GM19043 (cell line): Measurements from ENCODE around the gene IQCM.

ENCODE experiments used
- ATAC-seq: cut with Tn5 transposase; IDR thresholded peaks from one replicate; pipeline ENCODE4 v1.9.1; 2021; ENCODE audit warnings: low read depth; ENCODE audit not compliant: unreplicated experiment

The IQCM gene

DNA sequence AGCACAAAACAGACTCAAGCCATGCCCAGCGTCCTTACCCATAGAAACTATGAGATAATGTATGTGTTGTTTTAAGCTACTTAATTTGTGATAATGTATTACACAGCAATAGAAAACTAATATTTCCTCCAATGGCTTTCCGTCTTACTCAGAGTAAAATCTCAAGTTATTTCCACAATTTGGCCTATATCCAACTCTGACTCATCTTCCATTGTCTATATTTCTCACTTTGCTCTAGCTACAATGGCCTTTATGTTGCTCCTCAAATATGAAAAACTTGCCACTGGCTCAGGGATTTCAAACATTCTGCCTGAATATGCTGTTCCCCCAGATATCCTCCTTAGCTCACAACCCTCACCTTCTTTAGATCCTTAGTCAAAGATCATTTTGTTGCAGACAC is 31.6 kb downstream of the IQCM start:
- no peak for ATAC-seq

DNA sequence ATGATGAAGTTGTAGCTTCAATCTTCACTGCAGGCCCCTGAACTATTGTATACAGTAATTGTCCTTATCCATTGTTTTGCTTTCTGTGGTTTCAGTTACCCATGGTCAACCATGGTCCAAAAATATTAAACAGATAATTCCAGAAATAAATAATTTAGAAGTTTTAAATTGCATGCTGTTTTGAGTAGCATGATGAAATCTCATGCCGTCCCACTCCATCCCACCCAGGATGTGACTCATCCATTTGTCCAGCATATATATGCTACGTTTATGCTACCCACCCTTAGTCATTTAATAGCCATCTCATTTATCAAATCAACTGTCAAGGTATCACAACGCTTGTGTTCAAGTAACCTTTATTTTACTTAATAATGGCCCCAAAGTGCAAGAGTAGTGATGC is 34.5 kb downstream of the IQCM start:
- no peak for ATAC-seq

DNA sequence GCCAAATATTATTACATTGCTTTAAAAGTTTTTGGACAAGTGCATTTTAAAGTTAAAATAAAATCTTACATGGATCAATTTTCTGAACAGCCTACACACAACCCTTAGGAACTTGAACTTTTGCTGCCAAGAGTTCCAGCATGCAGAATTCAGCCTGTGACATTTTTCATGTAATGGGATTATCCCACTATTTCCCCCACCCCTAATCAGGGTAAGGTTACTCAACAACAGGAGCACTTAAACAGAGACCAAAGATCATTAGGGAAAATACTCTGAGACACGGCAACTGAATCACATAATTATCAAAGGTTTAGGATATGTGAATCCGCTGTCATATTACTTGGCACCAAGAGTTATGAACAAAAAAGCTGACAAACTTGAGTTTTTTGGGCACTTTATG is 47.2 kb downstream of the IQCM start:
- no peak for ATAC-seq

DNA sequence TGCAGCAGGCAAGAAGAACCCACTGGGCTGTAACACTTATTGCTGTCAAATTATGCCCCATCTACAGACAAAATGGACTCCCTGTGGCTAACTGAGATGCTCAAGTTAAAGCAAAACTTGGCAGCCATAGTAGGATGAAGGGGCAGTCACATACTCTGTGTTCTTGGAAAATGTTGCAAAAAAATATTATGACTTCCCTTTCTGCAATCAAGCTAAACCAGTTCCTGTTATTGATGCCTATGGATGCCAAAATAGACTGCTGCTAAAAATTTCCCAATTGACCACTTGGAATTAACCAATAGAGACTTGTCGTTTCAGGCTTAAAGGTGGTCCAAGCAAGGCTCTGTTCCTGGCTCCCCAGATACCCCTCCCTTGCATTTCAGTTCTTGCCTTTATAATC is 49.5 kb downstream of the IQCM start:
- no peak for ATAC-seq

DNA sequence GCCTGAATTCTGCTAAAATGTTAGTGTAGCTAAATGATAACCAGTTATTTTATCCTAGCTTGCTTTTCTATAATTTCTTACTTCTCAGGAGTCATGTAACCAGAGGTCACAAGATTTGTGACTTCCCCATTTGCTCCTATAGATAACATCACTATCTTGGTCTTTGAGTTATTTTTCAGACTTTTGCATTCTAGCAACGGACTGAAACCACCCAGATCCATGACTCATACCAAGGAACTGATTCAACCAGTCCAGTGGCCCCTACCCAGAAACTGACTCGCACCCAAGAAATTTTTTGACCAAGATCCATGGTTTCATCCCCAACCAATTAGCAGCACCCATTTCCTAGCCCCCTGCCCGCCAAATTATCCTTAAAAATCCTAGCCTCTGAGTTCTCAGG is 50.0 kb downstream of the IQCM start:
- ATAC-seq = no peak

DNA sequence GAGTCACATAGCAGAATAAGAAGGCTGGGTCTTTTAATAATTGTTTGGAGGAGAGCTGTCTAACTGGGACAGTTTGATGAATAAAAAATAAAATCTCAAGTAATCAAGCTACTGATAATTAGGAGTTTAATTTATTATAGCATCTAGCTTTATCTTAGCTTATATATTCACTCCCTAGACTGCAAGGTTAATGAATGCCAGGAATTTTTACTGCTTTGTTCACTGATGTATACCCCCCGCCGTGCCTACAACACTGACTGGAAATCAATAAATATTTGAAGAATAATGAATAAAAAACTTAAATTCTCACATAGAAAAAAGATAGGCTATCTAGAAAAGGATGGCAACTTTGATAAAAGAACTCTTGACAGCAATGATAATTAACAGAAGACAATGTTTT is 59.7 kb downstream of the IQCM start:
- no peak for ATAC-seq

DNA sequence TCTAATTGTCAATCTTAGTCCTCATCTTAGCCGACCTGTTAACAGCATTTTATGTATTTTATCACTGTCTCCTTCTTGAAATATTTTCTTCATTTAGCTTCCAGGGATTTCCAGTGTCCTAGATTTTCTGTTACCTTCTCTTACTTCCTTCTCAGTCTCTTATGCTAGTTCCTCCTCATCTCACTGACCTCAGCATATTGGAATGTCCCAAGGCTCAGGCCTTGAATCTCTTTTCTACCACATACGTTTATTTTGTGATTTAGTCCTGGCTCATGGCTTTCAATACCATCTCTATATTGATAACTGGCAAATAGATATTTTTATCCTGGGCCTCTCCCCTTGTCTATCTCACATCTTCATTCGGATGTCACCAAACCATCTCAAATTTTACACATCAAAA is 61.1 kb downstream of the IQCM start:
- ATAC-seq = no peak

DNA sequence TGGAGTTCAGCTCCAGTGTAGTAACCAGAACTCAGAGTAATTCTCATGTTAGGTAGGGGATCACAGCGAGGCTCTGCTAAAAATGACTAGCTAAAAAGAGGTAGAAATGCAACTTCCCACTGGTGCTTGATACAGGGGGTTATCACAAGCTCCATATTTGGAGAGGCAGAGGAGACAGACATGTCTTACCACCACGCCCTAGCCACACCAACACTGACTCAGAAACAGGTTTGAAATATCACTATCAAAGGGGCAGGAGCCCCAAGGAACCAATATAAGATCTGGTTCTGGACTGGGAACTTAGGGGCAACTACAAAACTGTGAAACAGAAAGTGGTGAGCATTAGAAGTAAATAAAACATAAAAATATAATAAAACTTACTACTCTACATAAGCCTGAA is 62.9 kb downstream of the IQCM start:
- ATAC-seq = no peak

DNA sequence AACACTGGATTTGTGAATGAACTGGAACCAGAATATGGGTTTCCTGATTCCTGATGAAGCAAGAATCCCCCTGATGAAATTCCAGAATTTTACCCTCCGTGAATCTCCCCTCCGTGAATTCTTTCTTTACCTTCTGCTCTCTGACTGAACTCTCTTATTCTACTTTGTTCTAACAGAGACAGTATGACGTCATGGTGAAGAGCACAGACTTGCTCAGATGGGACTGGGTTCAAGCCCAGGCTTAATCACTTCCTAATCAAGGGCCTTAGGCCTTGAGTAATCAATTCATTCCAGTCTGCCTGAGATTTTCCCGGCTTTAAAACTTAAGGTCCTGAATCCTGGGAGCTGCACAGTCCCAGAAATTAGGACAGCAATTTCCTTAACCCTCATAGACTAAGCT is 64.5 kb downstream of the IQCM start:
- ATAC-seq = no peak

DNA sequence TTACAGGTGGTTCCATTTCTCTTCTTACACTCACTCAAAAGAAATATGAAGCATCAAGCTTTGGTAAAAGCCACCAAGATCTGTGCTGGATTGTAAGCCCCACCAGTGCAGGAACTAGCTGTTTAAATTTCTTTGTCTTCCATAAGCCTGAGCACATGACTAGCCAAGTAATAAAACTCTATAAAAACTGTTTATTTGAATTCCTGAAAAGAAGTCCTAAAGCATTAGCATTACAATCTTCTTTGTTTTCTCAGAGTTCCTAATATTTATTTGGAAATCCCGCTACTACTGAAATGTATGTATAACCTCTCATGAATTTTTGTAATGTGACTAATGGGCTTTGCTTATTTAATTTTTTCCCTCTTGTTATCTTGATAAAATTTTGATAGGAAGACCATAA is 65.9 kb downstream of the IQCM start:
- no peak for ATAC-seq

DNA sequence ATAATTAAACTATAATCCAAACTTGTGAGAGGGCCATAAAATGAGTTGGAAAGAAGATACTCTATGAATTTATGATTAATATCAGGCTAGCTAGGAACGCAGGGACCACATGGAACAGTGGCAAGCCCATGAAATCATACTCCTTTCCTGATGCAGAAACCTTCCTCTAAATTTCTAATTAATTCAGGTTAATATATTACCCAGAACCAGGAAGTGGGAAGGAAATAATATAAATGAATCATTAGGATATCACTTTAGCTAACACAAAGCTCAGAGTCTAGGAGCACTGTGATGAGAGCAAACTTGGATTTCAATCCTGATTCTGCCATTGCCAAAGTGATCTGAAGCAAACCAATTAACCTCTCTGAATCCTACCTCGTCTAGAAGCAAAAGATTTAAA is 68.0 kb downstream of the IQCM start:
- ATAC-seq = no peak

DNA sequence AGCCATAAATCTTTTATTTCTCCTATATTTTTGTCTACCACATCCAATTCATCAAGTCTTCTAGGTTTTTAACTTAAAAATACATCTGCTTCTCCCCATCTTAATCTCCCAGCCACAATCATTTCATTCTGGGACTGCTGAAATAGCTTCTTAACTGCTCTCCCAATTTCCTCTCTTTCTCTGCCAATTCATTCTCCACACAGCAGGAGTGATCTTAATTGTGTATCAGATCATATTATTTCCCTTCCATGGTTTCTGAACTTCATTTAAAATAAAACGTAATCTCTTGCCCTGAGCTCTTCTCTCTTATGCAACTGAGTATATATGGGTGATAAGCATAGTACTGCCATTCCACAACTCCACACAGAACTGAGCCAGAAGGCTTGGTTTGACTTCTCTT is 69.4 kb downstream of the IQCM start:
- ATAC-seq = no peak

DNA sequence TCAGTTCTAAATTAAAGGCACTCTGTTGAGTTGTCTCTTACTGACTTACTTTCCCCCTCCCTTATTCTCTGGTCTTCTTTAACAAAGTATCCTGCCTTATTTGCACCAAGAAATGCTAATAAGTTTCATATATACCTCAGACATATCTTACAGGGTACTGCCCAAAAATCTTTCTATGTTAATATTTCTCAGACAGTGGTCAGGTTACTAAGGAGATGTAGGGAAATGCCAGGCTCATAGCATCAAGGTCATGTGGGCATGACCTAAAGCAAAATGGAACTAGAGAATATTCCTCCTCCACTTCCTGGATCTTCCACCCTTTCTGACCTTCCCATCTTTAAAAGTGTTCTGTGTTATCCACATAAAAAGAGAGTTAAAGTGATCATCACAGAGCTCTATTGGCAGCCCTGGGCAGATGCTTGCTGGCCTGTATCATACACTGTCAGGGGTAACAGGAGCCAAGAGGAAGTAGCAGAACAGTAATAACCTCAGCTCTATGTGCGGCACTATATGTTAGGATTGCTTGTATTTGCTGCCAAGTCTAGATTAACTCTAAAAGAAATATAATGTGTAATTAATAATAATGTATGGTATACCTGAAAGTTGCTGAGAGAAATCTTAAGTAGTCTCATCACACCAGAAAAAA is 74.3 kb downstream of the IQCM start:
- no peak for ATAC-seq

DNA sequence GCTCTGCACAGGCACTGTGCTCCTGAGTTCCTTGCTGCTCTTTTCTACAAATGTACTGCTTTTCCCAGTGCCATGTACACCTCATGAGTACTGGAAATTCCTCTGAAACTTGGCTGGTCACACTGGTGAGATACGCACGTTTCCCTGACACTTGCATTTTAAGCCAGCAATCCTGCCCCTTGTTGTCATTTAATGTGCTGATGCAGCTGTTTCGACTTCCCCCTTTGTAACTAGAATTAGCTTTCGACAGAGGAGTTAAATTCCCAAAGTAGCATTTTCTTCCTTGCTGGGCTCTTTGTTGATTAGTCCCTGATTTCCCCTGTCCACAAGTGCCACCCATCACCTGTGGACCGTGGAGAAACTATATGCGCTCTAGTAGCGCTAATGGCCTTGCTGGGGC is 77.5 kb downstream of the IQCM start:
- ATAC-seq = no peak

DNA sequence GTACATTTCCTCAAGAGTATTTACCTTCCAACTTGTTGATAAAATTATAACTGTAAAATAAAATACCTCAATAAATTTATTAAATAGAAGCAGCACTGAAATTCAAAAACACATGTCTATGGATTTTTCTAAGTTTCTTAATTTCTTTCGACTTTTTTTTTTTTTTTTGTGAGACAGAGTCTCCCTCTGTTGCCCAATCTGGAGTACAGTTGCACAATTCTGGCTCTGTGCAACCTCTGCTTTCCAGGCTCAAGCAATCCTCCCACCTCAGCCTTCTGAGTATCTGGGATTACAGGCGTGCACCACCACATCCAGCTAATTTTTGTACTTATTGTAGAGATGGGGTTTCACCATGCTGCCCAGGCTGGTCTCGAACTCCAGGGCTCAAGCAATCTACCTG is 79.8 kb downstream of the IQCM start:
- no peak for ATAC-seq

DNA sequence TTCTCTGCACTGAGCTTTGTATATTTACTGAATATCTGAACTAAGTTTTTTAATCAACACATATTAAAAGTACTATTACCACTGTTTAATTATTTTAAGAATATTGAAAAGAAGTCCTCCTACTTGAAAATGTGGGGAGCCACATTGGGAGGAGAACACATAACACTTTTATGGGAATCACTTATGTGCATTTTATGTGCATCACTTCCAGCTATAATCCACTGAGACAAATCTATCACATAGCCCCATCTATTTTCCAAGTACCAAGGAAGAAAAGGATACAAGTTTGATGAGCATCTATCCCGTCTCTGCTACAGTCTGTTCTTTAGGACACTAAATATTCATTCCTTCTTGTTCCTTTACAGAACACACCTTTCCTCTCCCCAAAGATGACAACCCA is 87.2 kb downstream of the IQCM start:
- no peak for ATAC-seq

DNA sequence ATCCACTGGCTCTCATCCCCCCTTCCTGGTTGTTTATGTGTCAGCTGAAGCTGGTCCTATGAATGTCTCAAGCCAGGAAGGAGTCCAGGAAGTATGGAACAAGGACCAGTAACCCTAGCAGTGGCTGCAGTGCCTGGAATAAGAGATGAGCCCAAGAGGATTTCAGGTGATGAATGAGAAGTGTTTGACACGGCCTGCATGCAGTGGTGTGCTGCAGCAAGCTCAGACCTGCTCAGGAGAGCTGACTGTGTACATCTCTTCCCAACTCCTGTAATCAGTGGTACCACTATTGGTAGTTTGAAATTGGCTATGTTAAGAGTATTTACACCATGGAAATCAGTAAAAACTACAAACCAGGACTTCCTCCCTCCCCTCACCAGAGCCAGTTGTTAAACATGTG is 88.0 kb downstream of the IQCM start:
- ATAC-seq = no peak

DNA sequence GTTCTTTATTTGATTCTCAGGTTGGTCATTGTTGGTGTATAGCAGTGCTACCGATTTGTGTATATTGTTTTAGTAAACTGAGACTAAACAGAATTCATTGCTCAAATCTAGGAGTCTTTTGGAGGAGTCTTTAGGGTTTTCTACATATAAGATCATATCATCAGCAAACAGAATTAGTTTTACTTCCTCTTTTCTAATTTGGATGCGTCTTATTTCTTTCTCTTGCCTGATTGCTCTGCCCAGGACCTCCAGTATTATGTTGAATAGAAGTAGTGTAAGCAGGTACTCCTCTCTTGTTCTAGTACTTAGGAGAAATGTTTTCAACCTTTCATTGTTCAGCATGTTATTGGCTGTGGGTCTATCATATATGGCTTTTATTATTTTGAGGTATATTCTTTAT is 92.6 kb downstream of the IQCM start:
- no peak for ATAC-seq

DNA sequence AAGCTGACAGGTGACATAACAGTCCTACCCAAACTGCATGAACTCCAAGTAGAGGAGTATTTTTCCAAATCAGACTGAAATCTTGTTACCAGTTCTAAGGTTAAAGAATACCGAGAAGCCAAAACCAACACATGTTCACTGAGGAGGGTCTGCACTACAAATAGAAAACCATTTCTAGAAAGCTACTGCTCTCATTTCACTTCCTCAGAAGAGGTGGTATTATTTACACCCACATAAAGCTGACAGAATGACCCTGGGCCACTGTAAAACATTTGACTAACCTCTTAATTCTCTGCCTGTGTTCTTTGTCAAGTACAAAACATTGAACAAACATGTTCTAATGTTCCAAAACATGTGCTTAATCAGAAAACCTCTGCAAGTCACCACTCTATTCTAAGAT is 95.8 kb downstream of the IQCM start:
- no peak for ATAC-seq

DNA sequence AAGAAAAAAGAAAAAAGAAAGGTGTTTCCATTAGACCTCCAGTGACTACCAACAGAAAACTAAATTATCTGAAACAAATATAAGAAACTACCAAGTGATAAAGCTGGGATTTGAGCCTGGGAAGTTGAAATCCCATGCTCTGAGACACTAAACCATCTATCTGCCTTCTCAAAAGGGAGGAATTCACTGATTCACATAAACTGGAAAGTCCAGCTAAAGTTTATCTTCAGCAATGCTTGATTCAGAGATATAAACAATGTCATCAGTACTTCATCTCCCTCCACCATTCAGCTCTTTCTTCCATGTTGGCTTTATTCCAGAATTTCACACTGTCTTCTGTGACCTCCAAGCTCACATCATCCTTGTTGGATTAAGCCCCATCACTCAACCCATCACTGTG is 96.3 kb downstream of the IQCM start:
- ATAC-seq = no peak

DNA sequence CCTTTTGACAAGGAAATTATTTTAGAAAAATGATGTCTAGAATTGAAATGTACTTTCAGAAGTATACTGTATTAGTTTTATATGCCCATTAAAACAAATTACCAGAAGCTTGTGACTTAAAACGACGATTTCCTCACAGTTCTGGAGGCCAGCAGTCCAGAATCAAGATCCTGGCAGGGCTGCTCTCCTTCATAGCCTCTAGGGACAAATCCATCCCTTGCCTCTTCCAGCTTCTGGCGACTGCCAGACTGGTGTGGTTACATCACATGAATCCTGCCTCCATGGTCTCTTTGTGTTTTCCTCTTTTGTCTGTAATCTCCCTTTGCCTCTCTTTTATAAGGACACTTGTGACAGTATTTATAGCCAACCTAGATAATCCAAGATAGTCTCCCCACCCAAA is 97.1 kb downstream of the IQCM start:
- ATAC-seq = no peak

DNA sequence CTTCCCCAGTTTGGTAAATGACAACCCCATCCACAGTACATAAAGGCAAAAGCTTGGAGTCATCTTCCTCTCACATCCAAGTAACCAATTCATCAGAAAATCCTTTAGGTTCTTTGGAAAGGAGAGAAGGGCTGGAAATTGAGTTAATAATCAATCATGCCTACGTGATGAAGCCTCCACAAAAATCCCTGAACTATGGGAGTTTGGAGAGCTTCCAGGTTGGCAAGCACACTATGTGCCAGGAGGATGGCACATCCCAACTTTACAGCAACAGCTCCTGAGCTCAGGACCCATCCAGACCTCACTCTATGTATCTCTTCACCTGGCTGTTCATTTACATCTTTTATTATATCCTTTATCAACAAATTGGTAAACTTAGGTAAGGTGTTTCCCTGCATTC is 98.9 kb downstream of the IQCM start:
- ATAC-seq = no peak

DNA sequence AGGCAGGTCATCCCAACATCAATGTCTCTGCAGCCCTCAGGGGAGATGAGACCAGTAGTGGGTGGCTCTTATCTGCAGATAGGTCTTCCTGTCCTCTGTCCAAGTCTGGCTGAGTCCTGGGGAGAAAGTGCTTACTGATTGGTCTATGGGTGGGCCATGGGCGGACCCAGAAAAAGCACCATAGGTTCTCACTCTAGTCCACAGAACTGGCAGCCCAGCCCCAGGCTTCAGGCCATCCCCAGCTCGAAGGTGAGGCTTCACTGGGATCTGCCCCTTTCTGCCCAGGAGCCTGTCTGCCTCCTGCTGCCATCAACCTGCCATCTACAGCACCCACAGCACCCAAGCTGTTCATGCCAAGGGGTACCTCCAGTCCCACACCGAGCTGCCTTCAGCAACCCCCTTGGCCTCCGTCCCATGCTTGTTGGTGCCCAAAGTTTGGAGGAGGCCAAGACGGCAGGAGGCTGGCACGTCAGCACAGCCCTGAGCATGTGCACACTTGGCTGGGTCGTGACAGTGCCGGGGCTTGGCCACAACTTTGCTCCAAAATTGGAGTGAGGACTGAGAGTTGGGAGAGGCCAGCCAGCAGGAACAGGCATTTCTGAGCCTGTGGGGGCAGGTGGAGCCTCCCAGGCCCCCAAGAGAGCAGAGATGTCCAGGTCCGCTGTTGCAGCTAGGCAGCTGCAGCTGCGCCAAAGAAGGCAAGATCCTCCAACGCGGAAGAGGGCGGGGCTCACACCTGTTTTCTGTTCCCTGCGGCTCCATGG is 99.6 kb downstream of the IQCM start:
- ATAC-seq = no peak
